Endometrial microvascular endothelial cells (primary cell): Measurements from ENCODE around the gene MYO3B. TPM values are rescaled to one million over a fixed set of nuclear protein-coding genes. Genes with fewer than 3 reads are reported as not detected.
"Not testable (repeated sequence)": the region's sequence is repeated elsewhere in the genome, so short reads cannot be mapped to it uniquely, and the experiment has no call there.

Experiments used
- in situ Hi-C: cut with HindIII; loops from 2 replicates; pipeline ENCODE4 v1.10.0; 2017; ENCODE audit warnings: low sequenced_read_pairs, low pct_unique_long_range_greater_than_20kb; ENCODE audit errors: inconsistent ontology term
- total RNA-seq: library from RNA; depleted of rRNA; stranded (reverse); fragments of >200 nt; gene quantifications from one replicate; pipeline ENCODE4 v1.2.3, GENCODE V29; 2015; ENCODE audit errors: inconsistent ontology term

The MYO3B gene
- total RNA-seq, 1 donor from 2014 or later, result not detected

DNA sequence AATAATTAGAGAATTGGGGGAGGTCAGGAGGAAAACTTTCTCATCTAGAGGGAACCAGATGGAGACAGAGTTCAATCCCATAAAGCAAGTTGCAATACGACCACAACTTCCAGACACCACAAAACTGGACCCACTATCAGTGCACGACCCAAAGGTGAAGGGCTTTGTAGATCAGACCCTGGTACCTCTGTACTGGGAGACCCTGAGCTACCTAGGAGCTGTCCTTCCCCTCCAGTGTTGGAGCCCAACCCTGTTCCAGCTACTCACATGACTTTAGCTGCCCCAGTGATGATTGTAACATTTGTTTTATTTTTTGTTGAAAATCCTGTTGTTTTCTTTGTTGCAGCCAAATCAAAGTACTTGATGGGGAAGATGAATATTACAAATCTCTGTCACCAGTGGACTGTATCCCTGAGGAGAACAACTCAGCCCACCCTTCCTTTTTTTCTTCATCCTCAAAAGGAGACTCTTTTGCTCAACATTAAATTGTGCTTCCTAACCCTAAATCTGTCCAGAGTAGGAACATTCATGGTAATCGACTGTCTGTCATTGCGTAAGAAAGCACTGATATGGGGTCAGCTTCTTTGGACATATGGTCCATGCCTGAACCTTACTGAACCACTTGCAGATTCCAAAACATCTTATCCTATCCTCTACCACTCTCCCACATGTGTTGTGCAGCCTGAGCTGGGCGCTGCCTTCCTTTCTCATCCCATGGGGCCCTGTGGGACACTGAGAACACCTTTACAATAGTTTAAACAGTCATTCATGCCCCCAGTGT lies 474.9 kb downstream of the MYO3B start:
- in situ Hi-C loops, result no loop called here

DNA sequence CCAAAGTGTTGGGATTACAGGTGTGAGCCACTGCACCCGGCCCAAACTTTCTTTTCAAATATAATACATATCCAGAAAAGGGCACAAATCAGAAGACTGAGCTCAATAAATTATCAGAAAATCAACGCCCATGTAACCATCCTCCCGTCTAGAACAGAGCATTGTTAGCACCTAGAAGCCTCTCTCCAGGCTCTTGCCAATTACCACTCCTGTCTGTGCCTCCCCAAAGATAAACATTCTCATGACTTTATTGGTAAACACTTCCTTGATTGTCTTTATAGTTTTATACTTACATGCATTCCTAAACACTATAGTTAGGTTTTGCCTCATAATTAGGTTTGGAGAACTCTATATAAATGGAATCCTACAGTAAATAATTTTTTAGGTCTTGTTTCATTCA lies 478.7 kb downstream of the MYO3B start:
- in situ Hi-C loops, result no loop called here

DNA sequence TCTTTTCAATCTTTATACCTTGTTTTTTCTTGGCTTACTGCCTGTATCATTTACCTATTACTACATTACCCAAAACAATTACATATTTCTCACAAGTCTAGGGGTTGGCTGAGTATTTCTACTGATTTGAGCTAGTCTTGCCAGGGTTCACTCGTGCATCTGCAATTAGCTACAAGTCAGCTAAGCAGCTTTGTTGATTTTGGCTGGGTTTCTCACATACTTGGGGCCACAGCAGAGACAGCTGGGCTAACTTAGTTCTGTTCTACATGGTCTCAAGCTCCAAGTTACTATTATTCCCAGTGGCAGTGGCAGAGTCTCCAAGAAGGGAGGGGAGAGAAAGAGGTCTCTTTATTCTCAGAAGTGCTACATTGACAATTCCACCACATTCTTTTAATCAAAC lies 482.5 kb downstream of the MYO3B start:
- in situ Hi-C loops, result no loop called here

DNA sequence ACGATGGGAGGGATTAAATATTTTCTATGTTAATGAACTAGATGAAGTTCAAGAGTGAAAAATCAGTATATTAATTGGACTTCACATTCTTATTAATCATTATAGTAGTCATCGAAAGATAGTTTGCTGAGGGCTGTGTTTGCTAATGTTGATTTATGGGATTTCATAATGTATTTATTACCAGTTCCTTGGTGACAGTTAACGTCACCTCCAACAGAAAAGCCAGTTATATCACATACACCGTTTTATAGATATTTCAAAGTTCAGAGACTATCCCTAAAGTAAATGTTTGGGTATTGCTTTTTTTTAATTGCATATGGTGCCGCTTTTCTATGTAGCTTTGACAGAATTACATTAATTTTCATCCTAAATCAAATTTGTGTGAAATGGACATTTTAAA lies 487.8 kb downstream of the MYO3B start:
- in situ Hi-C loops, result no loop called here

DNA sequence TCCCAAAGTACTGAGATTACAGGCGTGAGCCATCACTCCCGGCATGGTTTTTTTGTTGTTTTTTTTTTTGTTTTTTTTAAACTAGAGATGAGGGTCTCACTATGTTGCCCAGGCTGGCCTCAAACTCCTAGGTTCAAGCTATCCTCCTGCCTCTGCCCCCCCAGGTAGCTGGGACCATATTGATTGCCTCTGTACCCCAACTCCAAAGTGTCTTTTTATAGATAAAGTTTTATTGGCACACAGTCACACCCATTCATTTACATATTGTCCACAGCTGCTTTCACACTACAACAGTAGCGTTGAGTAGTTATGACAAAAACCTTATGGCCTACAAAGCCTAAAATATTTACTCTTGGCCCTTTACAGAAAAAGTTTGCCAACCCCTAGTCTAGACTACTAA lies 492.0 kb downstream of the MYO3B start:
- in situ Hi-C loops, result no loop called here

DNA sequence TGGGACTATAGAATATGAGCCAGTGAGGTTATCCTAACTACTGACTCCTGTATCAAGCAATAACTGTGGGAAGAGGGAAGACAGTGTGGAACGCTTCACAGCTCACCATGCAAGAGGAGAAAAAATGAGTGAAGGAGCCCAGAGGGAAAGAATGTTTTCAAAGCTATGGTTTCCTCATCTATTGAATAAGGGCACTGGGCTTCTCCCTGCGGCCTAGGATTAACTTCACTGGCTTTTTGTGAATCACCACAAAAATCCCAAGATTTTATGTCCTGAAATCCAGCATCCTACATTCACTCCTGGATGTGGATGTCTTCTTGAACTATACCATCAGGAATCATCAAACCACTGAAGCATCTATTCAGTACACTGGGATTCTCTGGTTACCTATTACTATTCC lies 492.7 kb downstream of the MYO3B start:
- in situ Hi-C loops, result no loop called here

DNA sequence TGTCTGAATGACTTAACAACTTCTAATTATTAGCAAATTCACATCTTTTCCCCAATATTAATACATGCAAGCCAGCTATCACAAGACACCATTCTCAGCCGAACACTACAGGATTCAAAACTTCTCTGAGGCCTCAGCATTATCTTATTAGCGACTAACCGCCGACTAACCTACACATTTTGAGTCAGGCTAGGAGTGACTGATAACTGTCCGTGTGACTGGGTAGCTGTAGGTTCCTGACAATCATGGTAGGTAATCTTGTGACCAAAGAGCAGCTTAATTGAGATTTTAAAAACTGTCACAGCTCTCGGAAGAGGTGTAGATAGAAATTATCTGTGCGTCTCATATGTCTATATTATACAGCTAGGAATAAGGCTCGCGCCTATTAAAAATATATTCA lies 493.1 kb downstream of the MYO3B start:
- in situ Hi-C loops, result no loop called here

DNA sequence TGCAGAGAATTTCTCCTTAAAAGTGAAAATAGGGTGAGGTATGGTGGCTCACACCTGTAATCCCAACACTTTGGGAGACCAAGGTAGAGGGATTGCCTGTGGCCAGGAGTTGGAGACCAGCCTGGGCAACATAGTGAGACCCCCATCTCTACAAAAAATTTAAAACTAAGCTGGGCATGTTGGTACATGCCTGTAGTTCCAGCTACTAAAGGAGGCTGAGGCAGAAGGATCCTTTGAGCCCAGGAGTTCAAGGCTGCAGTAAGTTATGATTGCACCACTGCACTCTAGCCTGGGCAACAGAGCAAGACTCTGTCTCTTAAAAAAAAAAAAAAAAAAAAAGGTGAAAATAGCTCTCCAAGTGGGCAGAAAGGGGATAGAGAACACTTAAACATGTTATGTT lies 496.3 kb downstream of the MYO3B start:
- in situ Hi-C loops, result not testable (repeated sequence)

DNA sequence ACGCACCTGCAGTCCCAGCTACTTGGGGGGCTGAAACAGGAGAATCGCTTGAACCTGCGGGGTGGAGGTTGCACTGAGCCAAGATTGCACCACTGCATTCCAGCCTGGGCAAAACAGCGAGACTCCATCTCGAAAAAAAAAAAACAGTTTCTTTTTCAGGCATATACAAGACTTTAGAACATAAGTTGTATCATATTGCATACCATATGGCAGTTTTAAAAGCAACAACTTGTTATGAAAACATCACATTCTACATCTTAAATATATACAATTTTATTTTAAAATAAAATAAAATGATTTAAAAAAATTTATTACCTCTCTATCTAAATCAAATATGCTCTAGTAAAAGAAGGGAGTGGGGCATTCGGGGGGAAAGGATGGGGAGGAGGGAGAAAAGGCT lies 497.8 kb downstream of the MYO3B start:
- in situ Hi-C loops, result no loop called here

DNA sequence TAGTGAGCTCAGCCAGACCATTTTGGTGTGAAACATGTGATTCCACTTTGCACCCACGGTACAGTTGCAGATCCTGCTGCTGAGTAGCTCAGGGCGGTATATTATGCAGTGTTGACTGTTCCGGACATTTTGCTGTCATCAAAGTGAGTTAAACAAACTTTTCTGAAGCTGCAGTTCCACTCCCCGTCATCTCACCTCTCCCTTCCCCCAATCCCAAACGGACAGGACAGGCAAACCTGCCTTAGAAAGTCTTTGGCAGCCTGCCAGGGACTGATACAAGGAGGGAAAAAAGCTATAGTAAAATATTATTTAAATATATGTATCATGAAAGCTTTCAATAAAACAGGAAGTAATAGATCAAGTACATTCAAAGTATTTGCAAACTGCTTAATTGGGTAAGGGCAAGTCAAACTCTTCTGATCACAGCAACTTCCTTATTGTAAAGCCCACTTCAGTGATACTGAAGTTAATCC lies 501.7 kb downstream of the MYO3B start:
- in situ Hi-C loops, result no loop called here

DNA sequence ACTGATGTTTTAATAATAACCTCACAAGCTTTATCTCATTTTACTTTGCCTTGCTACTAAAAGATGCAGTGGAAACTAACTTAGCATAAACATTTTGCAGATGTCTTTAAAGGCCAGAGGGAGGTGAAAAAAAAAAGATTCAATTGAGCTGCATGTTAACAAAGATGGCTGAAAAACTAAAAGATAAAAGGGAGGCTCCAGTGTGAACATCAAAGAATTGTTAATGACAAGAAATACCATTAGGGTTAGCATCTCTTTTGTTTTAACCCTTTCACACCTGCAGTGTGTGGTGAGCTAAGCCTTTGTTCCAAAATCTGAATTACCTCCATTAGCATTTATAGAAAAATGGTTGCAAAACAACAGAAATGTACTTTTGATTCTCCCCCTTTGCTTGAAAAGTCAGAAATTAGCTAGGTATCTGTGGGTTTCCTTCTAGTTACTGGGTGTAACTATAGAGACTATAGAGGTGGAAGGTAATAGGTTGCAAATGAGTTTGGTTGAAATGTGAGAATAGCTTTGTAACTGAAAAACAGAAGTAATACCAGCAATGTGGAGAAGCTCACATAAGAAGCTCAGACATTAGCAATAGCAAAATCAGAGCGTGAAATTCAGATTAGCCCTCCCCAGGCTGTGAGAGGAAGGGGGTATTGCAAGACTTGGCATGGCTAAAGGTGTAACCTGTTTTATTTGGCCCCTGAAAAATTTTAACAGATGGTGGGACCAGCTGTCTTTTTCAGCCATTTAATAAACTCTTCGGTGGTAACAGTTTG lies 502.4 kb downstream of the MYO3B start:
- in situ Hi-C loops, result no loop called here

DNA sequence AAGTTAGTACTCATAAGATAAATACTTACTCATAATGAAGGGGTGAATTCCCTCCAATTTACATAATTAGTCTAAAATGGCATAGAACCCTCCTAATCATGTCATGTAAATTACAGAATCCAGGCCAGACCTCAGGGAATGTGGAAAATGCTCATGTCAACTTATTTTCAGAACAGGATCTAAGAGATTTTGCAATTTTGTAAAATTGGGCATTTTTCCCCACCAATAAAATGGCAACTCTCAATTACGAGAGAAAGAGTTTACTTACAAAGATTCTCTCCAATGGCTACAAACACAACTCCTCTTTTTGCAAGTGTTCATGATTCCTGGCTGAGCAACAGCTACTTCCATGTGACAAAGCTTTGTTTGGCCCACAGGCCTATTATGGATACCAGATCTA lies 503.4 kb downstream of the MYO3B start:
- in situ Hi-C loops, result no loop called here

DNA sequence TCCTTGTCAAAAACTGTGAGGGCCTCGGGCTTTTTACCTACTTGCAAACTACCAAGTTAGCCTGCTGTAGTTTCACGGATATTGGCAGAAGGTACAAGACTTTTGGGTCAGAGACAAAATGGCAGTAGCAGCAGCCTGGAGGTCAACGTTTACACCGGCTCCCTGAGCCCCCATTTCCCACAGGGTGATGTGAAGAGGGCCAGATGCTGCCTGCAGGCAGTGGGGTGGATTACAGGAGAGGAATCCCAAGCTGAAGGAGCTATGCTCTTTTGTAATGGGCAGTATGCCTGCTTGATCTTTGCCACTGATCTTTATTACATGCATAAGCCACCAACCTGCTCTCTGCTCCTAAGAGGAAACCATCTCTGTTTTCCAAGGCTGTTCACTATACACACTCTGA lies 507.6 kb downstream of the MYO3B start:
- in situ Hi-C loops, result no loop called here

DNA sequence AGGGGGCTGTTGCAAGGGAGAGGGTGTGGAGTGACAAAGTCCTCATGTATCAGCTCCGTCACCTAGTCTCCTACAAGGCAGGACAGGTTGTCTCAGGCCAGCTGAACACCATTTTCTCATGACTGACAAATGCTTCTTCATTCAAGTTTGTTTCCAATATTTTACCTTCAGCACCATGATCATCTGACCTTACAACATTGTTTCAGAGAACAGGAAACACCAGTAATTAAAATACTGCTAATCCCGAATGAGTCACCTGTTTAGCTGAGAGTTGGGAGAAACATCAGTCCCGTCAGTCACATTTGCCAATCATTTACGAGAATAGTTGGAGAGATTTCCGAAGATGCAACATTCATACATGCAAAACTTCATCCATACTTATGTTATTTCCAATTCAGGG lies 511.5 kb downstream of the MYO3B start:
- in situ Hi-C loops, result no loop called here

DNA sequence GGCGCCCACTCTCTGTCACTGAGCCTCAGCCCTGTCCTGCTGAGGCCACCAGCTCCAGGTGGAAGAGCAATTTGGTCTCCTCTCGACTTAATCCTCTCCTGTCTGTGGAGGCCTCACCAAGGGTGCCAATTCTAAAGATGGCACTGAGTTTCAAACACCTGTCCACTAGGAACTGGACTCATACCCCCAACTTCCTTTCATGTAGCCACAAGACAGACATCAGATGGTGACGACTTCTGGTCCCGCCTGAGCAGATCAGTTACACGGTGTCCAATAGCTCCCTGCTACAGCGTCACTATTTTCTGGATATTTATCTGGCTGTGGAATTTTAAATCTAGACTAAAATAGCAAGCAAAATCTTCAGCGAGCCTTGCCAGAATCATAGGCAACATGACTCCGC lies 512.7 kb downstream of the MYO3B start:
- in situ Hi-C loops, result no loop called here

DNA sequence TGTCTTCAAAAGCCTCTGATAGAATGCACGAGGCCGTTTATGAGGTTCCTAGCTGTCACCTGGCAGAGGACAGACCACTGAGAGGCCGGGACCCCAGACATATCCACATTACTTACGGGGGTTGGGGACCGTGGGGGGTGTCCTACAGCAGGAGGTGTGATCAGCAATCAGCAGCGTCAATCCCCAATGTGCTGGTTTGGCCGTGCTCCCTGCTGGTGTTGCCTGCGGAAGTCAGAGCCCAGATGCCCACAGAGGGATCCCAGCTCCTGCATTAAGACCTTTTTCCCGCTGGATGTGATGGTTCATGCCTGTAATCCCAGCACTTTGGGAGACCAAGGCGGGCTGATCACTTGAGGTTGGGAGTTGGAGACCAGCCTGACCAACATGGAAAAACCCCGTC lies 516.4 kb downstream of the MYO3B start:
- in situ Hi-C loops, result no loop called here

DNA sequence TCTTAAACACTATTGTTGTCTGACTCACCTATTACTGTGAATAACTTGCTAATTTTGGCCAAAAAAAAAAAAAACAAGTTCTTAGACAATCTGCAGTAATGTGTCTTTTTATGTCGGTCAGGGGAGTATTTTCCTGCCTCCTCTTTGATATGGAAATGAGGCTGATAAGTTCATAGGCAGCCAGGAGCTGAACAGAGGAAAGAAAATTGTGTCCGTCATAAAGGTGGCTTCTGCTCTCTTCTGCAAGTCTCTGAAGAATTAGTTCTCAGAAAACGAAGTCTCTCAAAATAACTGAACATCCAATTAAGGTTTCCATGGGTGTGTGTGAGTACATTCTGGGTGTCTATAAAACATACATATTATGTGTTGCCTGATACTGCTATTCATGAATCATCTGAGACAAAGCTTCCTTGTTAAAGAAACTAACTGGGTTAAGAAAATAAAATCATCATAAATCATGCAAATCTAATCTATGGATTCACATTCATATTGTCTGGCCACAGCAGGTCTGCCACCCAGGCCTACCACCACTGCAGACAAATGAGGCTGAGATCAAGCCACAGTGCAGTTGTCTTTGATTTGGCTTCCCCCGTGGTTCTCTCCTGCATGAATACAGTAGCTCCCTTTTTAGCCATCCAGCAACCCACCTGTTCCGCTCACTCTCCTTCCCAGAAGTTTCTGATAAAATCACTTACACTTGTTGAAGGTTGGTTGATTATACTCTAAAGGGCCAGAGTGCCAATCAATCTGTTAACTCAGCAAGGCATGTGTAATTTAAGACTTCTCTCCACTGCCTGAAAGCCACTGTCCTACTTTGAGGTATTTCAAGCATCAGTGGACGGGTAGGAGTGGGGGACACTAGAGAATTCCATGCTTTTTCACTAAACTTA lies 517.8 kb downstream of the MYO3B start:
- in situ Hi-C loops, result no loop called here

DNA sequence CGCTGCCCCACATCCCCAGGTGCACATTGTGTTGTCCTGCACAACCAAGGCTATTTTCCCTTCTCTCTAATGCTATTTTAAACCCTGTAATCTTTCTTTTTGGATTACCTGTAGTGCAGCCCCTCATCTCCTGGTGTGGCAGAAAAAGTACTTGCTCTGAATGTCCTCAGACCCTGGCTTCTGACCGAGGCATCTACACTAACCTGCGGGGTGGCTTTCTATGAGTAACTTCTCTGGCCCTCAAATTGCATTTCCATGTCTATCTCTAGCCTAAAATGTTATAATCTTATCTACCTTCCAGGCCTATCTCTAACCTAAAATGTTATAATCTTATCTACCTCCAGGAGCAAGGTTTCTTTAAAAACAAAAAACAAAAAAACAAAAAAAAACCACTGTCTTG lies 519.0 kb downstream of the MYO3B start:
- in situ Hi-C loops, result no loop called here

DNA sequence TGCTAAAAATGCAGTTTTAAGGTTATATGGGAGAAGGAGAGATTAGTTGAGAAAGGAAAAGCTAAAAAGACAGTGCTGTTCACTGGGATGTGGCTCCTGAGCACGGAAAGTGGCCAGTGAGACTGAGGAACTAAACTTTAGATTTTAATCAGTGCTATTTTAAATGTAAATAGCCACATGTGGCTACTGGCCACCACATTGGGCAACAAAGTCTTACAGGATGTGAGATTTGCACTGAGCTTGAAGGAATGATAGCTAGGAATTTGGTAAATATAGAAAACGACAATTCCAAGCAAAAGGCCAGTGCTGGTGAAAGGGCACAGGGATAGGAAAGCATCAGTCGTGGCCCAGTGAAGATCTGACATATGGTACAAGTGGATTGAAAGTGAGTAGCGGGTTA lies 523.1 kb downstream of the MYO3B start:
- in situ Hi-C loops, result no loop called here
